Activated T-cell treated with anti-CD3 and anti-CD28 coated beads, Interleukin-2, amount 50 U/mL, for 72 hours (primary cell): ENCODE data around the gene GRIN3B. TPM values are rescaled to one million over a fixed set of nuclear protein-coding genes. Genes with fewer than 3 reads are reported as not detected.

Experiments
- ATAC-seq, 2 donors: fragments of 150-1000 bp; cut with Tn5 transposase; replicated peaks in 1 of 2; 2 replicates each; pipeline ENCODE4 v1.10.0; 2021; ENCODE audit warnings: moderate library complexity in 2 of 2, mild to moderate bottlenecking in 1 of 2
- DNase-seq, 2 donors: peaks; one replicate each; pipeline ENCODE4 v3.0.0; 2021 to 2022; ENCODE audit warnings: mixed read lengths in 1 of 2
- H3K27ac Mint-ChIP-seq: one replicate; pipeline ENCODE4 v1.8.0; 2022; ENCODE audit warnings: mild to moderate bottlenecking, moderate library complexity, mixed read lengths
- H3K27me3 Mint-ChIP-seq: one replicate; pipeline ENCODE4 v1.8.0; 2022; ENCODE audit warnings: low read depth, mixed read lengths
- H3K36me3 Mint-ChIP-seq, 2 donors: one replicate each; pipeline ENCODE4 v1.8.0; 2022; ENCODE audit warnings: mixed read lengths in 2 of 2, mild to moderate bottlenecking in 1 of 2; ENCODE audit not compliant: insufficient read depth in 2 of 2
- H3K4me1 Mint-ChIP-seq: one replicate; pipeline ENCODE4 v1.8.0; 2022; ENCODE audit warnings: low read depth, mixed read lengths
- H3K4me3 Mint-ChIP-seq, 2 donors: one replicate each; pipeline ENCODE4 v1.8.0; 2022; ENCODE audit warnings: mild to moderate bottlenecking in 2 of 2, mixed read lengths in 2 of 2, moderate library complexity in 2 of 2
- H3K9me3 Mint-ChIP-seq, 2 donors: one replicate each; pipeline ENCODE4 v1.8.0; 2022; ENCODE audit warnings: mixed read lengths in 2 of 2
- total RNA-seq, 2 donors: library from RNA; stranded (reverse); gene quantifications; one replicate each; pipeline ENCODE4 v1.2.3, GENCODE V29; 2022

The GRIN3B gene
- total RNA-seq, 2 donors from 2014 or later, result 0.10 to 0.35 TPM

- H3K36me3 Mint-ChIP-seq, result peaks cover 9 to 18% of the 10 kb centered on the region in 2 donors
- no peak for ATAC-seq
- H3K9me3 Mint-ChIP-seq, result no peaks in the 10 kb centered on the region
- H3K27ac Mint-ChIP-seq, result no peak overlapping the region
- H3K27me3 Mint-ChIP-seq, result no peaks in the 10 kb centered on the region
- H3K4me3 Mint-ChIP-seq, result no peak overlapping the region
- H3K4me1 Mint-ChIP-seq, result peaks cover 16% of the 10 kb centered on the region
- DNase-seq, result no peak
These were observed 54.1 kb downstream of the GRIN3B start for GRCh38 chr19:1054102-1055027.

GRCh38 chr19:1055028-1055425 lies 54.8 kb downstream of the GRIN3B start:
- Mint-ChIP-seq H3K4me1 (peaks cover 16% of the 10 kb centered on the region), H3K27me3 (no peaks in the 10 kb centered on the region), H3K36me3 (peaks cover 9 to 20% of the 10 kb centered on the region in 2 donors), H3K27ac (no peak overlapping the region), H3K9me3 (no peaks in the 10 kb centered on the region), H3K4me3 (no peak overlapping the region)
- ATAC-seq (no peak), DNase-seq (no peak)

- Mint-ChIP-seq H3K27me3 (no peaks in the 10 kb centered on the region), H3K36me3 (peaks cover 9 to 20% of the 10 kb centered on the region in 2 donors), H3K27ac (no peak overlapping the region), H3K9me3 (no peaks in the 10 kb centered on the region), H3K4me3 (no peak overlapping the region), H3K4me1 (peaks cover 16% of the 10 kb centered on the region)
- ATAC-seq (no peak), DNase-seq (no peak)
These were observed 55.8 kb downstream of the GRIN3B start for GRCh38 chr19:1055886-1056620.

DNA sequence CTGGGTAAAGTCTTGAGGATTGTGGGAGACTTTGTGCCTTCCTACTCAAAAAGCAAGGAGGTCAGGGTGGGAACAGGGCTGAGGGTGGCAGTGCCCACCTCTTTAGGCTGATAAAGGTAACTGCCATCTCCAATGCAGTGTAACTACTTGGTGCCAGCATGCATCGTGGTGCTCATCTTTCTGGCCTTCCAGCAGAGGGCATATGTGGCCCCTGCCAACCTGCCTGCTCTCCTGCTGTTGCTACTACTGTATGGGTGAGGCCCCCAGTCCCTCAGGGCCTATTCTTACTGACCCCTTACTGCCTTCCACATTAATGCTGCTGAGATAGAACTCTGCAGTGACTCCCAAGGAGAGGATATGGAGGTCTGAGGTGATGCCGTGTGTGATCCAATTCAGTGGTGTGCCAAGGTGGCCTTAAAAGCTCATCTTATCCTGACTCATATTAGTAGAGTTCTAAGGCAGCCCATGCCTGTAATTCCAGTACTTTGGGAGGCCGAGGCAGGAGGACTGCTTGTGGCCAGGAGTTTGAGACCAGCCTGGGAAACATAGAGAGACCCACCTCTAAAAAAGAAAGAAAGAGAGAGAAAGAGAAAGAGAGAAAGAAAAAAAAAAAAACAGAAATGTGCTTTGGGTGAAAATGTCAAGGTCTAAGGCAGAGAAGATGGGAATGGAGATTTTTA lies 57.1 kb downstream of the GRIN3B start:
- H3K36me3 Mint-ChIP-seq, result peaks cover 9 to 20% of the 10 kb centered on the region in 2 donors
- no peaks in the 10 kb centered on the region for H3K27me3 Mint-ChIP-seq
- H3K9me3 Mint-ChIP-seq, result no peaks in the 10 kb centered on the region
- DNase-seq (peak in 1 of 2 donors; percentile 39), ATAC-seq (peak; percentile 68 to 70)
- peaks cover 13% of the 10 kb centered on the region for H3K4me1 Mint-ChIP-seq
- peak overlapping the region; percentile 87 for H3K27ac Mint-ChIP-seq
- H3K4me3 Mint-ChIP-seq, result no peak overlapping the region

GRCh38 chr19:1058112-1058511 lies 57.9 kb downstream of the GRIN3B start:
- no peak overlapping the region for H3K4me3 Mint-ChIP-seq
- no peaks in the 10 kb centered on the region for H3K27me3 Mint-ChIP-seq
- no peaks in the 10 kb centered on the region for H3K9me3 Mint-ChIP-seq
- no peak for ATAC-seq
- no peak for DNase-seq
- H3K36me3 Mint-ChIP-seq, result peaks cover 9 to 20% of the 10 kb centered on the region in 2 donors
- H3K27ac Mint-ChIP-seq, result no peak overlapping the region
- peaks cover 13% of the 10 kb centered on the region for H3K4me1 Mint-ChIP-seq

Other genes with a start within 250 kb of the GRIN3B start
- gene MISP, start 249.3 kb upstream of the GRIN3B start, total RNA-seq, result not detected
- 100 to 1,000 TPM; 515 to 611 TPM for gene PTBP1, start 203.0 kb upstream of the GRIN3B start, total RNA-seq
- not detected for gene PLPPR3, start 178.5 kb upstream of the GRIN3B start, total RNA-seq
- gene AZU1, start 172.6 kb upstream of the GRIN3B start, total RNA-seq, result not detected
- not detected for gene PRTN3, start 159.4 kb upstream of the GRIN3B start, total RNA-seq
- gene ELANE, start 148.1 kb upstream of the GRIN3B start, total RNA-seq, result not detected
- gene CFD, start 140.8 kb upstream of the GRIN3B start, total RNA-seq, result 1 to 10 TPM; 2.1 to 3.1 TPM
- 10 to 100 TPM; 59.8 to 62.2 TPM for gene MED16, start 107.2 kb upstream of the GRIN3B start, total RNA-seq
- not detected for gene RNU6-9, start 106.9 kb upstream of the GRIN3B start, total RNA-seq
- 100 to 1,000 TPM; 109 to 126 TPM for gene R3HDM4, start 87.2 kb upstream of the GRIN3B start, total RNA-seq
- 1 to 10 TPM; 1.0 to 3.6 TPM for gene KISS1R, start 83.1 kb upstream of the GRIN3B start, total RNA-seq
- gene ARID3A, start 74.4 kb upstream of the GRIN3B start, total RNA-seq, result 10 to 100 TPM; 31.7 to 34.0 TPM
- 10 to 100 TPM; 59.6 TPM for gene WDR18, start 16.1 kb upstream of the GRIN3B start, total RNA-seq
- gene TMEM259, start 20.7 kb downstream of the GRIN3B start, total RNA-seq, result 100 to 1,000 TPM; 125 to 127 TPM
- gene RNU6-2, start 21.1 kb downstream of the GRIN3B start, total RNA-seq, result not detected
- 100 to 1,000 TPM in 1 of 2 donors, 10 to 100 TPM in 1; 98.9 to 124 TPM for gene CNN2, start 26.2 kb downstream of the GRIN3B start, total RNA-seq
- 10 to 100 TPM; 34.3 to 37.1 TPM for gene ABCA7, start 39.7 kb downstream of the GRIN3B start, total RNA-seq
- 100 to 1,000 TPM; 235 to 236 TPM for gene ARHGAP45, start 66.7 kb downstream of the GRIN3B start, total RNA-seq
- 100 to 1,000 TPM; 176 to 179 TPM for gene POLR2E, start 95.0 kb downstream of the GRIN3B start, total RNA-seq
- gene GPX4, start 103.6 kb downstream of the GRIN3B start, total RNA-seq, result 100 to 1,000 TPM; 251 to 308 TPM
- gene SBNO2, start 173.8 kb downstream of the GRIN3B start, total RNA-seq, result 100 to 1,000 TPM; 142 to 146 TPM
- 10 to 100 TPM; 81.5 to 86.3 TPM for gene STK11, start 205.4 kb downstream of the GRIN3B start, total RNA-seq
- gene CBARP, start 237.6 kb downstream of the GRIN3B start, total RNA-seq, result under 1 TPM; 0.38 to 0.58 TPM
- 100 to 1,000 TPM; 169 to 201 TPM for gene ATP5F1D, start 241.3 kb downstream of the GRIN3B start, total RNA-seq
- 10 to 100 TPM; 72.3 to 75.4 TPM for gene MIDN, start 248.2 kb downstream of the GRIN3B start, total RNA-seq